GM12878 (cell line): ENCODE results near the gene DPY19L1. TPM values are rescaled to one million over a fixed set of nuclear protein-coding genes. Genes with fewer than 3 reads are reported as not detected.

ENCODE experiments used
- ATAC-seq: fragments of 200-7000 bp; cut with Tn5 transposase; 3 replicates; pipeline ENCODE4 v1.9.1; 2020; ENCODE audit warnings: mild to moderate bottlenecking, moderate library complexity
- BruUV-seq: library from RNA; stranded (reverse); fragments of 400-500 nt; replicated peaks from 2 replicates; lab custom pipeline; 2021; lab: Mats Ljungman, UMichigan
- CTCF ChIA-PET: fragments of 300-600 bp; sonication (Branson Sonifier 250); formaldehyde crosslinking; extraction: SDS; loops from one replicate; lab custom pipeline; 2021; ENCODE audit warnings: inconsistent platforms; lab: Yijun Ruan, JAX
- POLR2A ChIA-PET: fragments of 350-600 bp; formaldehyde crosslinking; extraction: SDS; loops from one replicate; lab custom pipeline; 2021; ENCODE audit warnings: inconsistent platforms; lab: Charles Lee
- RAD21 ChIA-PET: fragments of 300-600 bp; sonication (Branson Sonifier 250); formaldehyde crosslinking; loops from one replicate; lab custom pipeline; 2023; ENCODE audit warnings: antibody characterized with exemption; ENCODE audit not compliant: unreplicated experiment; lab: Charles Lee
- SMC1A ChIA-PET: fragments of 300-600 bp; sonication (Branson Sonifier 250); formaldehyde crosslinking; loops from one replicate; lab custom pipeline; 2023; ENCODE audit not compliant: unreplicated experiment, uncharacterized antibody; lab: Charles Lee
- DNase-seq: peaks from one replicate; pipeline ENCODE4 v3.0.0-alpha.2; 2011; ENCODE audit warnings: low read depth, low spot score
- FAIRE-seq: peaks from 3 replicates; lab custom pipeline; 2011; peaks lifted over from hg19 to GRCh38; lab: Jason Lieb, UNC
- H2AFZ ChIP-seq: 2 replicates; pipeline ENCODE4 v1.6.0; 2011; ENCODE audit warnings: low read depth, low read length, control low read depth; ENCODE audit not compliant: control insufficient read depth
- H3K27ac ChIP-seq: 2 replicates; pipeline ENCODE4 v1.5.1; 2011; ENCODE audit warnings: control low read depth; ENCODE audit not compliant: control insufficient read depth, insufficient read depth
- H3K27me3 ChIP-seq, 2 experiments: replicated peaks in 1 of 2; 2 replicates each; pipeline versions ENCODE4 v1.6.0 to v1.6.1; 2011; ENCODE audit warnings: low read length in 1 of 2; ENCODE audit not compliant: control insufficient read depth in 2 of 2, insufficient read depth in 2 of 2
- H3K36me3 ChIP-seq, 2 experiments: 2 replicates each; pipeline ENCODE4 v1.5.1; 2011; ENCODE audit warnings: low read length in 1 of 2; ENCODE audit not compliant: control insufficient read depth in 2 of 2, insufficient read depth in 2 of 2
- H3K4me1 ChIP-seq: 2 replicates; pipeline ENCODE4 v1.6.1; 2011; ENCODE audit warnings: mild to moderate bottlenecking, low read length, moderate library complexity, mixed read lengths; ENCODE audit not compliant: control insufficient read depth, insufficient read depth
- H3K4me2 ChIP-seq: 2 replicates; pipeline ENCODE4 v1.6.0; 2011; ENCODE audit warnings: control low read depth; ENCODE audit not compliant: control insufficient read depth, insufficient read depth
- H3K4me3 ChIP-seq: fragments of 200-600 bp; sonication (generic); 2 replicates; pipeline ENCODE4 v1.5.1; 2016
- H3K79me2 ChIP-seq: 2 replicates; pipeline ENCODE4 v1.6.0; 2011; ENCODE audit warnings: low read length; ENCODE audit not compliant: control insufficient read depth, insufficient read depth
- H3K9ac ChIP-seq: 2 replicates; pipeline ENCODE4 v1.8.0; 2011; ENCODE audit warnings: low read length, control low read depth, mixed read lengths; ENCODE audit not compliant: control insufficient read depth, insufficient read depth
- H3K9me3 ChIP-seq: replicated peaks from 3 replicates; pipeline ENCODE4 v1.5.1; 2011; ENCODE audit warnings: mild to moderate bottlenecking, low read length; ENCODE audit not compliant: control insufficient read depth, insufficient read depth
- H4K20me1 ChIP-seq: 2 replicates; pipeline ENCODE4 v1.6.0; 2011; ENCODE audit not compliant: control insufficient read depth, insufficient read depth
- BACH1 ChIP-seq: fragments of 450-650 bp; IDR thresholded peaks from 2 replicates; pipeline ENCODE4 v1.6.1; 2017; ENCODE audit warnings: mild to moderate bottlenecking, borderline replicate concordance
- JUNB ChIP-seq: IDR thresholded peaks from 2 replicates; pipeline ENCODE4 v1.6.1; 2016; ENCODE audit warnings: antibody characterized with exemption, mild to moderate bottlenecking
- MEF2A ChIP-seq: IDR thresholded peaks from 2 replicates; pipeline ENCODE4 v1.6.1; 2011; ENCODE audit warnings: low read depth, mild to moderate bottlenecking, low read length, moderate library complexity; ENCODE audit not compliant: insufficient read depth
- MEF2B ChIP-seq: fragments of 450-650 bp; IDR thresholded peaks from 2 replicates; pipeline ENCODE4 v1.6.1; 2018; ENCODE audit warnings: mild to moderate bottlenecking, moderate library complexity; ENCODE audit not compliant: partially characterized antibody, poor library complexity, severe bottlenecking
- MYB ChIP-seq: fragments of 150-350 bp; IDR thresholded peaks from 2 replicates; pipeline ENCODE4 v1.6.1; 2014; ENCODE audit warnings: mild to moderate bottlenecking, low read depth, low read length, borderline replicate concordance
- PAX8 ChIP-seq: fragments of 450-650 bp; IDR thresholded peaks from 2 replicates; pipeline ENCODE4 v1.6.1; 2017; ENCODE audit warnings: mild to moderate bottlenecking, moderate library complexity
- RAD21 ChIP-seq: IDR thresholded peaks from 2 replicates; pipeline ENCODE4 v1.6.1; 2011; ENCODE audit warnings: mild to moderate bottlenecking, low read depth, low read length, moderate library complexity; ENCODE audit not compliant: insufficient read depth
- SMAD1 ChIP-seq: fragments of 450-650 bp; IDR thresholded peaks from 2 replicates; pipeline ENCODE4 v1.6.1; 2018; ENCODE audit warnings: mild to moderate bottlenecking, low read depth; ENCODE audit not compliant: partially characterized antibody
- YY1 ChIP-seq: IDR thresholded peaks from 2 replicates; pipeline ENCODE4 v1.6.1; 2011; ENCODE audit warnings: low read depth, mild to moderate bottlenecking, low read length
- ZNF622 ChIP-seq: fragments of 450-650 bp; IDR thresholded peaks from 2 replicates; pipeline ENCODE4 v1.6.1; 2017; ENCODE audit warnings: mild to moderate bottlenecking, inconsistent platforms
- WGBS: methylation state at CpG from one replicate; pipeline ENCODE4 v1.1.6; 2016; ENCODE audit warnings: low lambda C conversion rate; ENCODE audit not compliant: insufficient replicate concordance, insufficient coverage; ENCODE audit errors: missing lambda C conversion rate; 5-methylcytosine and 5-hydroxymethylcytosine counted together
- in situ Hi-C: fragments of 300-500 bp; cut with MboI; formaldehyde crosslinking; loops from 9 replicates; pipeline ENCODE4 v1.14.3; 2018; ENCODE audit warnings: mixed read lengths
- intact Hi-C: fragments of 100-400 bp; cut with micrococcal nuclease; formaldehyde crosslinking; loops from one replicate; pipeline ENCODE4 v1.14.2; 2022; ENCODE audit not compliant: unreplicated experiment
- polyA plus RNA-seq, 11 experiments: library from polyadenylated mRNA; depleted of rRNA in 4 of 11; unstranded in 6 of 11; stranded (reverse) in 5 of 11; fragments of >200 nt; fragmentation: Nextera tagmentation in 4 of 11; fragmentation: Illumina TruSeq in 1 of 11; extraction: Ambion mirVana in 4 of 11; extraction: Trizol in 1 of 11; gene quantifications; 1 replicate in 1 of 11; 2 replicates in 10 of 11; pipeline versions ENCODE4 v1.2.1 to v1.2.3, GENCODE V29; 2011 to 2016; ENCODE audit warnings: inconsistent platforms in 2 of 11, missing spikeins in 2 of 11, low read depth in 1 of 11
- total RNA-seq, 4 experiments: library from RNA; depleted of rRNA in 3 of 4; stranded (reverse); fragments of >200 nt in 3 of 4; fragmentation: Illumina TruSeq in 1 of 4; extraction: Trizol in 1 of 4; gene quantifications; 2 replicates each; pipeline versions ENCODE4 v1.2.1 to v1.2.3, GENCODE V29; 2013 to 2021
- TF ChIP-seq, protein P1 (sequence below): fragments of 450-650 bp; IDR thresholded peaks from 2 replicates; pipeline ENCODE4 v1.6.1; 2018; ENCODE audit warnings: borderline replicate concordance, mild to moderate bottlenecking; ENCODE audit not compliant: partially characterized antibody
- TF ChIP-seq, protein P2 (sequence below): fragments of 450-650 bp; conservative IDR thresholded peaks from 2 replicates; pipeline ENCODE4 v1.6.1; 2017; ENCODE audit warnings: mild to moderate bottlenecking, moderate library complexity
- TF ChIP-seq, protein P3 (sequence below): IDR thresholded peaks from 2 replicates; pipeline ENCODE4 v1.6.1; 2012; ENCODE audit warnings: low read depth, low read length, improper control_type of control experiment
- TF ChIP-seq, protein P4 (sequence below): IDR thresholded peaks from 2 replicates; pipeline ENCODE4 v1.6.1; 2011; ENCODE audit warnings: mild to moderate bottlenecking, low read depth, low read length, moderate library complexity; ENCODE audit not compliant: insufficient replicate concordance
- TF ChIP-seq, protein P5 (sequence below): fragments of 450-650 bp; IDR thresholded peaks from 2 replicates; pipeline ENCODE4 v1.6.1; 2017; ENCODE audit warnings: low read depth, mild to moderate bottlenecking, moderate library complexity

Gene DPY19L1
- total and polyA plus RNA-seq, 10 of the 15 experiments (the other 5 are each of a cell fraction or from before 2014, with no cell fraction given): 0.47 to 35.4 (median 3.8) TPM

DNA sequence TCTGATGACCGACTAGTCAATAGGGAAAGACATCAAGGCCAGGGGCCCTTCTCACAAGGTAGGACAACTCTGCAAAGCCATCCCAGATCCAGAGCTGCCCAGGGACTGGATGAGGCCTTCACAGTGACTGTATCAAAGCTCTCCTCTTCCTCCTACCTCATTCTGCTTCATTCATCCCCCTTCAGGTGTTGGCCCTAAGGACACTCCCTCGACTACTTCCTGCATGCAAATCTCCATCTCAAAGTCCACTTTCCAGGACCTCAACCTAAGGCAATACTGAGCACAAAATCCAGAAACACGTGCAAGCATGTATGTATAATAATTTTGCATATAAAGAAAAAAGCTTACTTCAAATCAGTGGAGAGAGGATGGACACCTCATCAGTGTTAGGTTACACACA lies 25.1 kb downstream of the DPY19L1 start (continued):
- TF ChIP-seq, protein P1, sequence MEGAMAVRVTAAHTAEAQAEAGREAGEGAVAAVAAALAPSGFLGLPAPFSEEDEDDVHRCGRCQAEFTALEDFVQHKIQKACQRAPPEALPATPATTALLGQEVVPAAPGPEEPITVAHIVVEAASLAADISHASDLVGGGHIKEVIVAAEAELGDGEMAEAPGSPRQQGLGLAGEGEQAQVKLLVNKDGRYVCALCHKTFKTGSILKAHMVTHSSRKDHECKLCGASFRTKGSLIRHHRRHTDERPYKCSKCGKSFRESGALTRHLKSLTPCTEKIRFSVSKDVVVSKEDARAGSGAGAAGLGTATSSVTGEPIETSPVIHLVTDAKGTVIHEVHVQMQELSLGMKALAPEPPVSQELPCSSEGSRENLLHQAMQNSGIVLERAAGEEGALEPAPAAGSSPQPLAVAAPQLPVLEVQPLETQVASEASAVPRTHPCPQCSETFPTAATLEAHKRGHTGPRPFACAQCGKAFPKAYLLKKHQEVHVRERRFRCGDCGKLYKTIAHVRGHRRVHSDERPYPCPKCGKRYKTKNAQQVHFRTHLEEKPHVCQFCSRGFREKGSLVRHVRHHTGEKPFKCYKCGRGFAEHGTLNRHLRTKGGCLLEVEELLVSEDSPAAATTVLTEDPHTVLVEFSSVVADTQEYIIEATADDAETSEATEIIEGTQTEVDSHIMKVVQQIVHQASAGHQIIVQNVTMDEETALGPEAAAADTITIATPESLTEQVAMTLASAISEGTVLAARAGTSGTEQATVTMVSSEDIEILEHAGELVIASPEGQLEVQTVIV: no peak
- no peak for TF ChIP-seq MEF2B

DNA sequence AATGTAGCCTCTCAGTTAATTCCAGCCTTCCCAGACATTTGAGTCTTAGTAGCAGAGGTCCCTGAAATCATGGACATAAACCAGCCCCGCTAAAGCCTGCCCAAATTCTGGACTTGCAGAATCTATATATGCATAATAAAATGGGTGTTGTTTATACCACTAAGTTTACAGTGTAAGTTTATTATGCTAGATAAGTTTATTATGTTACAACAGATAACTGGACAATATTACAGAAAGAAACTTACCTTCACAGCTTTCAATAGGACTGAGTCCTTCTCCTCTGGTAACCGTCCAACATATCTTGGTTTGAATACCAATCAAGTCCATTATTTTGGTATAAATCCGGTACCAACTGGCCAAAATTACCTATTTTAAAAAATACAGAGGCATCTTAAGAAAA lies 26.2 kb downstream of the DPY19L1 start:
- H3K79me2 ChIP-seq: no peaks in the 10 kb centered on the region
- no peak overlapping the region for H3K4me3 ChIP-seq
- H3K36me3 ChIP-seq: no peaks in the 10 kb centered on the region; a peak in 1 of 4 replicates
- no peaks in the 10 kb centered on the region for H3K4me1 ChIP-seq
- no peaks in the 10 kb centered on the region for H4K20me1 ChIP-seq
- intact Hi-C loops: no loop called here
- H3K27ac ChIP-seq: no peak overlapping the region
- H3K9ac ChIP-seq: no peak overlapping the region
- H3K4me2 ChIP-seq: no peak overlapping the region
- SMC1A ChIA-PET: no interaction called here
- H3K9me3 ChIP-seq: no peaks in the 10 kb centered on the region
- ATAC-seq (no peak), FAIRE-seq (no peak), DNase-seq (no peak)
- no peak overlapping the region for H2AFZ ChIP-seq
- RAD21 ChIA-PET: no interaction called here
- no TSS peak for BruUV-seq
- CTCF ChIA-PET: no interaction called here
- in situ Hi-C loops: no loop called here
- H3K27me3 ChIP-seq: no peaks in the 10 kb centered on the region
- POLR2A ChIA-PET: no interaction called here
- WGBS: 61% methylated on average over 3 of the region's 3 CpGs
- no peak for TF ChIP-seq BACH1
- TF ChIP-seq, protein P2, sequence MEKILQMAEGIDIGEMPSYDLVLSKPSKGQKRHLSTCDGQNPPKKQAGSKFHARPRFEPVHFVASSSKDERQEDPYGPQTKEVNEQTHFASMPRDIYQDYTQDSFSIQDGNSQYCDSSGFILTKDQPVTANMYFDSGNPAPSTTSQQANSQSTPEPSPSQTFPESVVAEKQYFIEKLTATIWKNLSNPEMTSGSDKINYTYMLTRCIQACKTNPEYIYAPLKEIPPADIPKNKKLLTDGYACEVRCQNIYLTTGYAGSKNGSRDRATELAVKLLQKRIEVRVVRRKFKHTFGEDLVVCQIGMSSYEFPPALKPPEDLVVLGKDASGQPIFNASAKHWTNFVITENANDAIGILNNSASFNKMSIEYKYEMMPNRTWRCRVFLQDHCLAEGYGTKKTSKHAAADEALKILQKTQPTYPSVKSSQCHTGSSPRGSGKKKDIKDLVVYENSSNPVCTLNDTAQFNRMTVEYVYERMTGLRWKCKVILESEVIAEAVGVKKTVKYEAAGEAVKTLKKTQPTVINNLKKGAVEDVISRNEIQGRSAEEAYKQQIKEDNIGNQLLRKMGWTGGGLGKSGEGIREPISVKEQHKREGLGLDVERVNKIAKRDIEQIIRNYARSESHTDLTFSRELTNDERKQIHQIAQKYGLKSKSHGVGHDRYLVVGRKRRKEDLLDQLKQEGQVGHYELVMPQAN: no peak
- no peak for TF ChIP-seq PAX8
- TF ChIP-seq YY1: no peak
- no peak for TF ChIP-seq ZNF622
- no peak for TF ChIP-seq SMAD1
- TF ChIP-seq, protein P3, sequence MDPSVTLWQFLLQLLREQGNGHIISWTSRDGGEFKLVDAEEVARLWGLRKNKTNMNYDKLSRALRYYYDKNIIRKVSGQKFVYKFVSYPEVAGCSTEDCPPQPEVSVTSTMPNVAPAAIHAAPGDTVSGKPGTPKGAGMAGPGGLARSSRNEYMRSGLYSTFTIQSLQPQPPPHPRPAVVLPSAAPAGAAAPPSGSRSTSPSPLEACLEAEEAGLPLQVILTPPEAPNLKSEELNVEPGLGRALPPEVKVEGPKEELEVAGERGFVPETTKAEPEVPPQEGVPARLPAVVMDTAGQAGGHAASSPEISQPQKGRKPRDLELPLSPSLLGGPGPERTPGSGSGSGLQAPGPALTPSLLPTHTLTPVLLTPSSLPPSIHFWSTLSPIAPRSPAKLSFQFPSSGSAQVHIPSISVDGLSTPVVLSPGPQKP: no peak
- no peak for TF ChIP-seq MEF2A
- no peak for TF ChIP-seq JUNB
- TF ChIP-seq RAD21: no peak
- TF ChIP-seq, protein P4, sequence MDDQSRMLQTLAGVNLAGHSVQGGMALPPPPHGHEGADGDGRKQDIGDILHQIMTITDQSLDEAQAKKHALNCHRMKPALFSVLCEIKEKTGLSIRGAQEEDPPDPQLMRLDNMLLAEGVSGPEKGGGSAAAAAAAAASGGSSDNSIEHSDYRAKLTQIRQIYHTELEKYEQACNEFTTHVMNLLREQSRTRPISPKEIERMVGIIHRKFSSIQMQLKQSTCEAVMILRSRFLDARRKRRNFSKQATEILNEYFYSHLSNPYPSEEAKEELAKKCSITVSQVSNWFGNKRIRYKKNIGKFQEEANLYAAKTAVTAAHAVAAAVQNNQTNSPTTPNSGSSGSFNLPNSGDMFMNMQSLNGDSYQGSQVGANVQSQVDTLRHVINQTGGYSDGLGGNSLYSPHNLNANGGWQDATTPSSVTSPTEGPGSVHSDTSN: no peak
- no peak for TF ChIP-seq MYB
- TF ChIP-seq, protein P5, sequence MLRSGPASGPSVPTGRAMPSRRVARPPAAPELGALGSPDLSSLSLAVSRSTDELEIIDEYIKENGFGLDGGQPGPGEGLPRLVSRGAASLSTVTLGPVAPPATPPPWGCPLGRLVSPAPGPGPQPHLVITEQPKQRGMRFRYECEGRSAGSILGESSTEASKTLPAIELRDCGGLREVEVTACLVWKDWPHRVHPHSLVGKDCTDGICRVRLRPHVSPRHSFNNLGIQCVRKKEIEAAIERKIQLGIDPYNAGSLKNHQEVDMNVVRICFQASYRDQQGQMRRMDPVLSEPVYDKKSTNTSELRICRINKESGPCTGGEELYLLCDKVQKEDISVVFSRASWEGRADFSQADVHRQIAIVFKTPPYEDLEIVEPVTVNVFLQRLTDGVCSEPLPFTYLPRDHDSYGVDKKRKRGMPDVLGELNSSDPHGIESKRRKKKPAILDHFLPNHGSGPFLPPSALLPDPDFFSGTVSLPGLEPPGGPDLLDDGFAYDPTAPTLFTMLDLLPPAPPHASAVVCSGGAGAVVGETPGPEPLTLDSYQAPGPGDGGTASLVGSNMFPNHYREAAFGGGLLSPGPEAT: no peak
